Lung (tissue), 13 donors: ENCODE measurements around the gene TIPRL. TPM values are rescaled to one million over a fixed set of nuclear protein-coding genes. Genes with fewer than 3 reads are reported as not detected.

Experiments
- ATAC-seq: fragments of 200-7000 bp; cut with Tn5 transposase; one replicate; pipeline ENCODE4 v1.9.1; 2020; ENCODE audit warnings: moderate number of reproducible peaks; ENCODE audit not compliant: insufficient read depth, low FRiP score
- DNase-seq, 3 donors: peaks; one replicate each; pipeline ENCODE4 v3.0.0-alpha.2; 2013 to 2017
- H3K27ac ChIP-seq, 2 donors: one replicate each; pipeline ENCODE4 v1.5.1; 2013; ENCODE audit warnings: mild to moderate bottlenecking in 2 of 2, moderate library complexity in 2 of 2, control low read depth in 1 of 2, inconsistent platforms in 1 of 2, low read depth in 1 of 2, low read length in 1 of 2
- H3K27me3 ChIP-seq, 3 donors: one replicate each; pipeline ENCODE4 v1.5.1; 2013; ENCODE audit warnings: low read length in 2 of 3; ENCODE audit not compliant: control insufficient read depth in 3 of 3, insufficient read depth in 3 of 3
- H3K36me3 ChIP-seq, 4 donors: one replicate each; pipeline ENCODE4 v1.5.1; 2013; ENCODE audit warnings: low read length in 4 of 4, mild to moderate bottlenecking in 1 of 4, moderate library complexity in 1 of 4; ENCODE audit not compliant: control insufficient read depth in 4 of 4, insufficient read depth in 4 of 4
- H3K4me1 ChIP-seq, 5 donors: one replicate each; pipeline ENCODE4 v1.5.1; 2013; ENCODE audit warnings: low read length in 5 of 5, mild to moderate bottlenecking in 2 of 5, moderate library complexity in 1 of 5; ENCODE audit not compliant: control insufficient read depth in 5 of 5, insufficient read depth in 5 of 5
- H3K4me3 ChIP-seq: one replicate; pipeline ENCODE4 v1.5.1; 2013; ENCODE audit warnings: mild to moderate bottlenecking, control low read depth, moderate library complexity
- H3K9ac ChIP-seq, 2 donors: one replicate each; pipeline ENCODE4 v1.5.1; 2013; ENCODE audit warnings: low read length in 2 of 2, control low read depth in 1 of 2; ENCODE audit not compliant: insufficient read depth in 1 of 2
- H3K9me3 ChIP-seq, 4 donors: one replicate each; pipeline ENCODE4 v1.5.1; 2013; ENCODE audit warnings: low read length in 3 of 4, mild to moderate bottlenecking in 1 of 4, moderate library complexity in 1 of 4; ENCODE audit not compliant: control insufficient read depth in 4 of 4, insufficient read depth in 3 of 4
- WGBS, 2 donors: extraction: QIAGEN DNeasy Blood & Tissue Kit; methylation state at CpG; one replicate each; pipeline ENCODE4 v1.1.7; 2013; 5-methylcytosine and 5-hydroxymethylcytosine counted together
- polyA plus RNA-seq, 2 donors: library from polyadenylated mRNA; stranded (reverse); fragments of 200-250 nt; gene quantifications; one replicate each; pipeline ENCODE4 v1.2.1, GENCODE V29; 2013
- small RNA-seq: library from RNA; depleted of rRNA; stranded (forward); fragments of <200 nt; gene quantifications from one replicate; pipeline ENCODE3, GENCODE V24; 2014; ENCODE audit warnings: low replicate concordance
- total RNA-seq, 2 donors: library from RNA; depleted of rRNA in 1 of 2; stranded (reverse); fragments of >200 nt in 1 of 2; gene quantifications; one replicate each; pipeline ENCODE4 v1.2.1, GENCODE V29; 2014 to 2021
- TF ChIP-seq, protein P1 (sequence below): IDR thresholded peaks from 2 replicates; pipeline ENCODE4 v1.5.1; 2012; ENCODE audit warnings: mild to moderate bottlenecking; ENCODE audit errors: control extremely low read depth, extremely low read depth
- donor health status: control.
- donor health status: control.
- donor health status: Bipolar disorder and iron deficiency.
- donor health status: healthy.
- donor health status: DM: yes; HTN: yes; CAD: no.

Gene TIPRL
- total and polyA plus RNA-seq, 4 donors = 14.2 to 38.4 (median 21.8) TPM

DNA sequence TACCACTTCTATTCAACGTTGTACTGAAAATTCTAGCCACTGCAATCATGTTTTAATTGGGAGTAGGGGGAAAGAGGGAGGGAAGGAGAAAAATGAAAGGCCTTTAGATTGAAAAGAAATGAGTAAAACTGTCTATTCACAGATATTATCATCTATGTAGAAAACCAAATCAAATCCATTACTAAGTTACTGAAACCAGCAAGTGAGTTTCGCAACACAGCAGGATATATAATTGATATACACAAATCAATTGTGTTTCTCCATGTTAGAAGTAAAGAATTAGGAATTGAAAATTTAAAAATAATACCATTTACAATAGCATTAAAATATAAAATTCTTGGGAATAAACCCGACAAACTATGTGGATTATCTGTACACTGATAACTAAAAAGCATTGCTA, 66.3 kb downstream of the TIPRL start:
- TF ChIP-seq, protein P1, sequence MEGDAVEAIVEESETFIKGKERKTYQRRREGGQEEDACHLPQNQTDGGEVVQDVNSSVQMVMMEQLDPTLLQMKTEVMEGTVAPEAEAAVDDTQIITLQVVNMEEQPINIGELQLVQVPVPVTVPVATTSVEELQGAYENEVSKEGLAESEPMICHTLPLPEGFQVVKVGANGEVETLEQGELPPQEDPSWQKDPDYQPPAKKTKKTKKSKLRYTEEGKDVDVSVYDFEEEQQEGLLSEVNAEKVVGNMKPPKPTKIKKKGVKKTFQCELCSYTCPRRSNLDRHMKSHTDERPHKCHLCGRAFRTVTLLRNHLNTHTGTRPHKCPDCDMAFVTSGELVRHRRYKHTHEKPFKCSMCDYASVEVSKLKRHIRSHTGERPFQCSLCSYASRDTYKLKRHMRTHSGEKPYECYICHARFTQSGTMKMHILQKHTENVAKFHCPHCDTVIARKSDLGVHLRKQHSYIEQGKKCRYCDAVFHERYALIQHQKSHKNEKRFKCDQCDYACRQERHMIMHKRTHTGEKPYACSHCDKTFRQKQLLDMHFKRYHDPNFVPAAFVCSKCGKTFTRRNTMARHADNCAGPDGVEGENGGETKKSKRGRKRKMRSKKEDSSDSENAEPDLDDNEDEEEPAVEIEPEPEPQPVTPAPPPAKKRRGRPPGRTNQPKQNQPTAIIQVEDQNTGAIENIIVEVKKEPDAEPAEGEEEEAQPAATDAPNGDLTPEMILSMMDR = no peak
- Histone ChIP-seq H3K9ac (no peak overlapping the region), H3K4me1 (peaks cover 0 to 34% (median 18%) of the 10 kb centered on the region in 5 donors), H3K9me3 (peaks cover 0 to 2% (median 0%) of the 10 kb centered on the region in 4 donors), H3K27ac (no peak overlapping the region), H3K4me3 (no peak overlapping the region), H3K36me3 (peaks cover 17 to 23% (median 22%) of the 10 kb centered on the region in 4 donors), H3K27me3 (no peaks in the 10 kb centered on the region)
- DNase-seq = no peak
- no peak for ATAC-seq
- WGBS, 2 donors = 94 to 96% methylated on average over 3 of the region's 3 CpGs

DNA sequence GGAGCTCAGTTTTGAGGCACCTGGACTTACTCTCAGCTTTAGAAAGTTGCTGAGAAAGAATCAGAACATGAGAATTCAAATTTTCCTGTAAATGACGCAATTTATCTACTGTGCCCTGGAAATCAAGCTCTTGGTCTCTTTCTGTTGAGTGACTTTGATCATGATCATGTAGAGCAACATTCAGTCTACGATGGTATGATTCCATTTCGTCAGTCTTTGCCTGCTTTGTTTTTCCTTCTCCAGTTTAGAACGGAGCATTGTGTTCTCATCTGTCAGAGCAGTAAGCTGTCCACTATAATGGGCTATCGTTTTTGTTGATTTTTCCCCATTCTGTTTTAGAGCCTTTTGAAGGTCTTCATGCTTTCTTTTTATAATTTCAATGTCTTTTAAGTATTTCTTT, 67.7 kb downstream of the TIPRL start:
- Histone ChIP-seq H3K36me3 (peaks cover 18 to 25% (median 23%) of the 10 kb centered on the region in 4 donors), H3K27me3 (no peaks in the 10 kb centered on the region), H3K27ac (no peak overlapping the region), H3K4me3 (no peak overlapping the region), H3K4me1 (peaks cover 0 to 34% (median 18%) of the 10 kb centered on the region in 5 donors), H3K9me3 (peaks cover 0 to 2% (median 0%) of the 10 kb centered on the region in 4 donors), H3K9ac (no peak overlapping the region)
- DNase-seq = no peak
- WGBS, 2 donors = 91 to 92% methylated on average over 5 of the region's 5 CpGs
- ATAC-seq = no peak
- TF ChIP-seq, protein P1 = no peak

Small RNA genes lying within 50 kb of the gene (small RNA-seq; reads per million reads assigned to genes)
- not detected for gene AL021397.1

Other genes starting within 250 kb of the TIPRL start
- 100 to 1,000 TPM in 1 of 2 donors, 10 to 100 TPM in 1; 35.7 to 120 TPM for gene DCAF6, start 242.3 kb upstream of the TIPRL start, total RNA-seq
- 10 to 100 TPM; 19.7 to 20.8 TPM for gene DCAF6, start 242.3 kb upstream of the TIPRL start, polyA plus RNA-seq
- 10 to 100 TPM; 48.1 to 56.4 TPM for gene MPC2, start 241.9 kb upstream of the TIPRL start, total RNA-seq
- 10 to 100 TPM; 32.8 to 50.6 TPM for gene MPC2, start 241.9 kb upstream of the TIPRL start, polyA plus RNA-seq
- gene GPR161, start 42.0 kb upstream of the TIPRL start, total RNA-seq = 10 to 100 TPM in 1 of 2 donors, 1 to 10 TPM in 1; 8.4 to 15.0 TPM
- 1 to 10 TPM; 2.8 to 3.0 TPM for gene GPR161, start 42.0 kb upstream of the TIPRL start, polyA plus RNA-seq
- gene SFT2D2, start 47.0 kb downstream of the TIPRL start, total RNA-seq = 10 to 100 TPM; 58.4 to 70.3 TPM
- gene SFT2D2, start 47.0 kb downstream of the TIPRL start, polyA plus RNA-seq = 1 to 10 TPM; 5.9 to 7.6 TPM
- gene TBX19, start 101.9 kb downstream of the TIPRL start, total RNA-seq = 1 to 10 TPM; 2.0 to 3.6 TPM
- 1 to 10 TPM; 1.0 to 1.4 TPM for gene TBX19, start 101.9 kb downstream of the TIPRL start, polyA plus RNA-seq